Measurements from ENCODE around the gene SMC5. TPM values are rescaled to one million over a fixed set of nuclear protein-coding genes. Genes with fewer than 3 reads are reported as not detected.

Gene SMC5
- total and polyA plus RNA-seq, 2 of the 8 experiments (the other 6 are each of a cell fraction or from before 2014, with no cell fraction given), result 4.5 to 22.6 TPM

- H2BK12ac ChIP-seq (ENCODE audit: low read depth, low read length), result no peak overlapping the region
- no peaks in the 10 kb centered on the region for H3K27me3 ChIP-seq (replicated peaks in 1 of 4; ENCODE audit: control insufficient read depth in 3 of 4, extremely low read depth in 1 of 4, insufficient read depth in 3 of 4, low read length in 3 of 4)
- no peak overlapping the region for H2BK5ac ChIP-seq (ENCODE audit: low read depth, low read length)
- no peak overlapping the region for H4K91ac ChIP-seq (replicated peaks; ENCODE audit: insufficient read length, low read length)
- WGBS, 2 experiments (ENCODE audit: extremely low coverage in 1 of 2, insufficient coverage in 1 of 2, insufficient read length in 1 of 2, insufficient replicate concordance in 2 of 2, low coverage in 1 of 2, low lambda C conversion rate in 2 of 2, missing lambda C conversion rate in 1 of 2), result 87% methylated on average over 3 of the region's 3 CpGs; no CpG with 5 or more reads in 1 of the 2 experiments
- POLR2A ChIA-PET (ENCODE audit: partially characterized antibody), result no interaction called here
- H3K9ac ChIP-seq (replicated peaks in 1 of 4; ENCODE audit: extremely low read depth in 1 of 4, low read depth in 3 of 4, low read length in 3 of 4), result no peak overlapping the region
- H3K4me3 ChIP-seq (ENCODE audit: extremely low read depth in 1 of 4, insufficient read depth in 2 of 4, low read depth in 3 of 4, low read length in 4 of 4), result no peak overlapping the region
- no peak overlapping the region for H3K23ac ChIP-seq (ENCODE audit: insufficient read length)
- H3K4me2 ChIP-seq (ENCODE audit: insufficient read depth in 1 of 2, low read depth in 2 of 2, low read length in 2 of 2), result no peak overlapping the region
- no peak overlapping the region for H2BK20ac ChIP-seq (ENCODE audit: low read length)
- no peak overlapping the region for H3K14ac ChIP-seq (ENCODE audit: insufficient read length)
- no peak overlapping the region for H4K5ac ChIP-seq (ENCODE audit: insufficient read length, low read depth, low read length)
- no peak overlapping the region for H2BK15ac ChIP-seq (ENCODE audit: low read length)
- FAIRE-seq (no peak), DNase-seq (ENCODE audit: low read depth in 1 of 2, low spot score in 2 of 2) (no peak)
- H4K20me1 ChIP-seq (replicated peaks in 1 of 2; ENCODE audit: control insufficient read depth in 1 of 2, insufficient read depth in 2 of 2, low read length in 2 of 2), result no peaks in the 10 kb centered on the region
- no peaks in the 10 kb centered on the region for H3K79me2 ChIP-seq (ENCODE audit: control insufficient read depth in 1 of 2, insufficient read depth in 2 of 2, low read length in 2 of 2)
- no peaks in the 10 kb centered on the region for H3K4me1 ChIP-seq (replicated peaks in 1 of 4; ENCODE audit: control insufficient read depth in 3 of 4, insufficient read depth in 4 of 4, low read length in 3 of 4)
- no peak overlapping the region for H2AK5ac ChIP-seq (ENCODE audit: low read depth, low read length)
- no peak overlapping the region for H2AFZ ChIP-seq (ENCODE audit: low read length)
- H3K36me3 ChIP-seq (ENCODE audit: control insufficient read depth in 2 of 4, insufficient read depth in 4 of 4, low read length in 3 of 4), result peaks cover 0 to 31% (median 6%) of the 10 kb centered on the region in 4 experiments; a peak in 5 of 8 replicates
- no peaks in the 10 kb centered on the region; the same call in 1 of the 2 replicates for H3K23me2 ChIP-seq (ENCODE audit: low read depth, low read length)
- no peak overlapping the region for H3K18ac ChIP-seq (ENCODE audit: extremely low read depth, low read length)
- no peak overlapping the region for H2BK120ac ChIP-seq (replicated peaks; ENCODE audit: low read depth, low read length)
- no peak overlapping the region for H3K27ac ChIP-seq (ENCODE audit: low read depth, low read length)
- no peak overlapping the region for H3K56ac ChIP-seq (replicated peaks; ENCODE audit: insufficient read length, low read depth, low read length)
- no peak overlapping the region for H4K8ac ChIP-seq (ENCODE audit: extremely low read depth, insufficient read depth, low read length)
- no peak overlapping the region for H3K4ac ChIP-seq (replicated peaks; ENCODE audit: insufficient read length, low read depth, low read length)
- no peaks in the 10 kb centered on the region for H3K79me1 ChIP-seq (ENCODE audit: low read depth, low read length)
- no peaks in the 10 kb centered on the region for H3K9me3 ChIP-seq (ENCODE audit: insufficient read depth in 2 of 2, low read depth in 1 of 2, low read length in 1 of 2)
- CTCF ChIA-PET (ENCODE audit: partially characterized antibody), result no interaction called here
- TF ChIP-seq CTBP2 (IDR thresholded peaks at IDR 0.05; ENCODE audit: borderline replicate concordance, insufficient read depth, insufficient read length, low read length) (no peak), SIN3A (conservative IDR thresholded peaks at IDR 0.05 in 1 of 2, IDR thresholded peaks at IDR 0.05 in 1 of 2; ENCODE audit: low read depth in 1 of 2, low read length in 2 of 2) (no peak), KDM1A (IDR thresholded peaks at IDR 0.05; ENCODE audit: borderline replicate concordance, low read length) (no peak)
Observed at GRCh38 chr9:70285246-70285645, 26.5 kb downstream of the SMC5 start.
